Skeletal muscle satellite cell (primary cell): ENCODE results near the gene ZNF213.

ENCODE experiments used
- H3K27me3 ChIP-seq: 2 replicates; pipeline ENCODE4 v1.7.0; 2013; ENCODE audit warnings: low read length; ENCODE audit not compliant: control insufficient read depth, insufficient read depth
- H3K36me3 ChIP-seq: 2 replicates; pipeline ENCODE4 v1.7.0; 2013; ENCODE audit warnings: mild to moderate bottlenecking, control low read depth, low read length; ENCODE audit not compliant: insufficient read depth
- H3K4me1 ChIP-seq: 2 replicates; pipeline ENCODE4 v1.7.0; 2013; ENCODE audit warnings: low read length; ENCODE audit not compliant: control insufficient read depth, insufficient read depth
- H3K4me2 ChIP-seq: 2 replicates; pipeline ENCODE4 v1.7.0; 2013; ENCODE audit warnings: mild to moderate bottlenecking, low read length
- H3K4me3 ChIP-seq: 2 replicates; pipeline ENCODE4 v1.7.0; 2013; ENCODE audit warnings: low read length
- H3K9ac ChIP-seq: 2 replicates; pipeline ENCODE4 v1.7.0; 2013; ENCODE audit warnings: mild to moderate bottlenecking, low read depth, low read length, moderate library complexity
- H3K9me3 ChIP-seq: replicated peaks from 2 replicates; pipeline ENCODE4 v1.7.0; 2013; ENCODE audit warnings: mild to moderate bottlenecking, control low read depth, low read length

The ZNF213 gene

DNA sequence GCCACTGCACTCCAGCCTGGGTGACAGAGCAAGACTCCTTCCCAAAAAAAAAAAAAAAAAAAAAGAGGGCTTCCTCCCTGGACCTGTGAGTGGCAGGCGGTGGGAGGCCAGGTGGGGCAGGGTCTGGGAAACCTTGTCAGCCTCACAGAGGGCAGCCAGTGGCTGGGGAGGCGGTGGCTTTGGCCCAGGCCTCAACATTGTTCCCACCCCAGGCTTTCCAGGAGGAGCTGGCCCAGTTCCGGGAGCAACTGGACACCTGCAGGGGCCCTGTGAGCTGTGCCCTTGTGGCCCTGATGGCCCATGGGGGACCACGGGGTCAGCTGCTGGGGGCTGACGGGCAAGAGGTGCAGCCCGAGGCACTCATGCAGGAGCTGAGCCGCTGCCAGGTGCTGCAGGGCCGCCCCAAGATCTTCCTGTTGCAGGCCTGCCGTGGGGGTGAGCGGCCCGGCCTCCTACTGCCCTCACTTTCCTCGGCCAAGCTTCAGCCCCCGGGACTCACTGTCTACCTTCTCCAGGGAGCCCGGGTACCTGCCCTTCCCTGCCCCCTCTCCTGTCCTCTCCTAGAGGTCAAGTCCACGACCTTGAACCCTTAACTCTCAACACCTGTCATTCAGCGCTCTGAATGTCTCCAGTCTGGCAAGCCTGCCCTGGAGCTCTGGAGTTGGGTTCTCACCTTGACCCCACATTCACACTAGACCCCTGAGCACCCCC is 12.4 kb downstream of the ZNF213 start:
- H3K9me3 ChIP-seq, result no peaks in the 10 kb centered on the region
- peaks cover 7% of the 10 kb centered on the region for H3K36me3 ChIP-seq
- H3K27me3 ChIP-seq, result no peaks in the 10 kb centered on the region
- peaks cover 15% of the 10 kb centered on the region for H3K4me1 ChIP-seq
- H3K9ac ChIP-seq, result no peak overlapping the region
- no peak overlapping the region for H3K4me3 ChIP-seq
- H3K4me2 ChIP-seq, result no peak overlapping the region

DNA sequence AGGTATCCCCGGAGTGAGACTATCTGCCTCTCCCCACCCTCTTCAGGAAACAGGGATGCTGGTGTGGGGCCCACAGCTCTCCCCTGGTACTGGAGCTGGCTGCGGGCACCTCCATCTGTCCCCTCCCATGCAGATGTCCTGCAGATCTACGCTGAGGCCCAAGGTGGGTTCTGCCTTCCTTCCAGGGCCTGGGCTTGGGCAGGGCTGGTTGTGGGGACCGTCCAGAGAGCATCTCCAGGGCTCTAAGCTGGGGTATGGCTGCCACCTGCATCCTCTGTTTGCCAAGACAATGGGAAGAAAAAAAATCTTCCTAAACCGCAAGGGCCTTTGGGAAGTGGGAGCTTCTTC is 12.9 kb downstream of the ZNF213 start:
- H3K4me3 ChIP-seq, result no peak overlapping the region
- H3K9me3 ChIP-seq, result no peaks in the 10 kb centered on the region
- H3K4me1 ChIP-seq, result peaks cover 15% of the 10 kb centered on the region
- no peaks in the 10 kb centered on the region for H3K27me3 ChIP-seq
- H3K4me2 ChIP-seq, result no peak overlapping the region
- peaks cover 2% of the 10 kb centered on the region for H3K36me3 ChIP-seq
- H3K9ac ChIP-seq, result no peak overlapping the region

DNA sequence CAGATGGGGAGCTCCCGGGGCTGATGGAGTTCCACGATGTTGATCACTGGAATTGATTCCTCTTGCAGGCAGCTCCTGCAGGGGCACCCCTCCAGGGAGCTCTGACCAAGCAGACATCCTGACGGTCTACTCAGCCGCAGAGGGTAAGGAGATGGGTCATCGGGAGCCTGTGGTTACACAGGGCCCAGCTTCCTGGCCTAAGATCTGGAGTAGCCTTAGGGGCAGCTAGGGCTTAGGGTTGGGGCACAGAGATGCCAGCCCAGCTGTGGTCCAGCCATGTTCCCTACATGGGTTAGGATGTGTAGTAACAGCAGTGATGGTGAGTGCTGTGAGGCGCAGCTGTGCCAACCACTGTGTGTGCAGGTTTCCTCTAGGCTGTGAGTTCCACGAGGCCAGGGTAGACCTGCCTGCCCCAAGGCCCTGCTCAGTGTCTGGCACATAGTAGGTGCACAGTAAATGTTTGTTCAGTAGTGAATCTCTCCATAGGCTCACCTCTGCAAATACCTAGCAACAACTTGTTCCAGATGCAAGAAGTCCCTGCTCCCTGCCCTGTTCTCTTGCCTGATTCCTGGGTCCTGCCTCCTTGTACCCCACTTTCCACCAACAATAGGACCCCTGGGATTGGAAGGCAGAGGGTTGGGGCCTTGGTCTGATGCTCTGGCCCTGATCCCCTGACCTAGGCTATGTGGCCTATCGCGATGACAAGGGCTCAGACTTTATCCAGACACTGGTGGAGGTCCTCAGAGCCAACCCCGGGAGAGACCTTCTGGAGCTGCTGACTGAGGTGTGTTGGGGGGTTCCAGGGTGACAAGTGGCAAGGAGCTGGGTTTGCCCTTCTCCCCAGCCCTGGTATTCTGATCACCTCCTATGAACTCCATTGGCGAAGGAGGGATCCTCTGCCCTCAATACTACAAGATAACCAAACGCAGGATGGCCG is 13.7 kb downstream of the ZNF213 start:
- Histone ChIP-seq H3K27me3 (no peaks in the 10 kb centered on the region), H3K4me1 (peaks cover 15% of the 10 kb centered on the region), H3K9me3 (no peaks in the 10 kb centered on the region), H3K36me3 (no peaks in the 10 kb centered on the region), H3K4me2 (no peak overlapping the region), H3K9ac (no peak overlapping the region), H3K4me3 (no peak overlapping the region)

DNA sequence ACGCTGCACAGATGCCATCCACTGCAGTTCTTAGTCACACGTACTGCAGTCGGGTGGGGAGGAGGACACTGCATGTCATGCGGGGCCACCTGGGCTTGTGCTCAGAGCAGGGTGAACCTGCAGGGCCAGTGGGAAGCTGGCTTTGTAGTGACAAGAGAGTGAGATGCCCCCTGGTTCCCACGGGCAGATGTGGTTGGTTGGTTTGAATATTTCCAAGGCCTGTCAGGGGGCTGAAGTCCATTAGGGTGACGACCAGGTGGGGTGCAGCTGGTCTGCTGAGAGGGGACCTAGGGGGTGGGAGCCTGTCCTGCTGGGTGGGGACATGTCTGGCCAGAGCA is 14.3 kb downstream of the ZNF213 start:
- peak overlapping the region; percentile 93 for H3K9ac ChIP-seq

DNA sequence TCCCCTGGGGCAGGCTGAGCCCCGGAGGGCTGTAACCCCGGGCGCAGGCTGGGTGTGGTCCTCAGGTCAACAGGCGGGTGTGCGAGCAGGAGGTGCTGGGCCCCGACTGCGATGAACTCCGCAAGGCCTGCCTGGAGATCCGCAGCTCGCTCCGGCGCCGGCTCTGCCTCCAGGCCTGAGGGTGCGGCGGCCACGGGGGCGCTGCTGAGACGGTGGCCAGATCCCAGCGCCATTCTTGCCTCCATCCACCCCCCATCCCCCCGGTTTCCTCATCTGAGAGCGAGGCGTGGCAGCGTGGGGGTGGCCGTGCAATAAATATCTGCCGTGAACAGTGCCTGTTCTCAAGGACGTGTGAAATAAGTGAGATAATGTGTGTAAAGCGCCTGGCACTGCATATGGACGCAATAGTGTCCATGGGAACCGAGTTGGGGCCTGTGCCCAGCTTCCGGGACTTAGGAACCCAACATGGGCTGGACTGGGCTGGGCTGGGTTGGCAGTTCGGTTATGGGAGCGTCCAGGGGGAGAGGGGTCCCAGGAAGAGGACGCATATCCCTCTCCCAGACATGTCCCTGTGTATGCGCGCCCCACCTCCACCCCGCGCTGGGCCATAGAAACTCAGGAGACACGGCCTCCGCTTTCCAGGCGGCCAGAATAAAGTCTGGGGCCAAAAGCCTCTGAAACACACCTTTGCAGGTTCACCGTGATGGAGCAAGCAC is 15.0 kb downstream of the ZNF213 start:
- Histone ChIP-seq H3K9ac (peak overlapping the region; percentile 93), H3K36me3 (no peaks in the 10 kb centered on the region), H3K9me3 (no peaks in the 10 kb centered on the region), H3K4me1 (peaks cover 15% of the 10 kb centered on the region), H3K4me3 (peak overlapping the region; percentile 90), H3K4me2 (peak overlapping the region; percentile 100), H3K27me3 (no peaks in the 10 kb centered on the region)

More for the DNA sequence above, 14.3 kb downstream of the ZNF213 start:
- Histone ChIP-seq H3K4me3 (peak overlapping the region; percentile 90), H3K27me3 (no peaks in the 10 kb centered on the region), H3K4me1 (peaks cover 15% of the 10 kb centered on the region), H3K9me3 (no peaks in the 10 kb centered on the region), H3K36me3 (no peaks in the 10 kb centered on the region), H3K4me2 (peak overlapping the region; percentile 100)

DNA sequence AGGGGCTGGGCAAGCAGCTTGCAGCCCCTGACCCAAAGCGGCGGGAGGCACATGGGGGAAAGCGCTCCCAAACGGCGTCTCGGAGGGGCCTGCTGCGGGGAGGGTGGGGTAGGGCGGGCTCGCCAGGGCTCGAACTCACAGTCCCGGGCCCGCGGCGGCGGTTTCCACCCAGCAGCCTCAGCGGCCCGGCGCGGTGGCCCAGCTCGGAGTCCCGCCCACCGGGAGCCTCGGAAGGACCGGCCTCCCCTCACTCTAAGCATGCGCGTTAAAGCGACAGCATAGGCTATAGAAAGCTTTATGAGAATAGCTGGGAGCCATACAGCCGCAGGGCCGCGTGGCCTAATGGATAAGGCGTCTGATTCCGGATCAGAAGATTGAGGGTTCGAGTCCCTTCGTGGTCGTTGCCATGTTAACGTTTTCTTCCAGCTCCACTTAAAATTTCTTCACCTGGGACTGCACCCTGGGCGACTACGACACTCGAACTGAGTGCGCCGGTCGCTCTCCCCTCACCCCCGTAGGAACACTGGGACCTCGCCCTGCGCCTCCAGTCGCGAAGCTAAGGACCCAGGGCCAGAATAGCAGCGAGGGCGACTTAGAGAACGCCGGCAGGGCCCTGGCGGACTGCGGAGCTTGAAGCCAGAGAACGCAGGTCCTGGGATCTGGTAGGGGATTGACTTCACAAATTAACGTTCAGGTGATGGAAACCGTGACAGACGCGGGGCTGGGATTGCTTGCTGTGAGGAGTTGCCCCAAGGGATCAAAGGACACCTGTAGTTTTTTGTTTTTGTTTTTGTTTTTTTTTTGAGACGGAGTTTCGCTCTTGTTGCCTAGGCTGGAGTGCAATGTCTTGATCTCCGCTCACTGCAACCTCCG is 15.8 kb downstream of the ZNF213 start:
- H3K27me3 ChIP-seq, result no peaks in the 10 kb centered on the region
- H3K4me3 ChIP-seq, result peak overlapping the region; percentile 90
- H3K9me3 ChIP-seq, result no peaks in the 10 kb centered on the region
- H3K4me1 ChIP-seq, result peaks cover 15% of the 10 kb centered on the region
- H3K4me2 ChIP-seq, result peak overlapping the region; percentile 100
- no peaks in the 10 kb centered on the region for H3K36me3 ChIP-seq
- peak overlapping the region; percentile 93 for H3K9ac ChIP-seq

DNA sequence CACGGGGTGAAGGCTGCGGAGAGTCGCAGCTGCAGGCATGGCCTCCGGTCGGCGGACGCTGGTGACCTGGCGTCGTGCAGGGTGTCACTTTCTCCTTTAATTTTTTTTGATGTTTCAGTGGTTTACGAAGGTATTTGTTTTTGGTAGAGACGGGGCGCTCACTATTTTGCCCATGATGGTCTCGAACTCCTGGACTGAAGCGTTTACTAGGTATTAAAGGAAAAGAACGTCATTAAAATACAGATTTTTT is 17.1 kb downstream of the ZNF213 start:
- H3K4me2 ChIP-seq, result peak overlapping the region; percentile 84
- peak overlapping the region; percentile 71 for H3K4me3 ChIP-seq
- no peaks in the 10 kb centered on the region for H3K9me3 ChIP-seq
- H3K4me1 ChIP-seq, result peaks cover 15% of the 10 kb centered on the region
- H3K36me3 ChIP-seq, result no peaks in the 10 kb centered on the region
- no peak overlapping the region for H3K9ac ChIP-seq
- H3K27me3 ChIP-seq, result no peaks in the 10 kb centered on the region

DNA sequence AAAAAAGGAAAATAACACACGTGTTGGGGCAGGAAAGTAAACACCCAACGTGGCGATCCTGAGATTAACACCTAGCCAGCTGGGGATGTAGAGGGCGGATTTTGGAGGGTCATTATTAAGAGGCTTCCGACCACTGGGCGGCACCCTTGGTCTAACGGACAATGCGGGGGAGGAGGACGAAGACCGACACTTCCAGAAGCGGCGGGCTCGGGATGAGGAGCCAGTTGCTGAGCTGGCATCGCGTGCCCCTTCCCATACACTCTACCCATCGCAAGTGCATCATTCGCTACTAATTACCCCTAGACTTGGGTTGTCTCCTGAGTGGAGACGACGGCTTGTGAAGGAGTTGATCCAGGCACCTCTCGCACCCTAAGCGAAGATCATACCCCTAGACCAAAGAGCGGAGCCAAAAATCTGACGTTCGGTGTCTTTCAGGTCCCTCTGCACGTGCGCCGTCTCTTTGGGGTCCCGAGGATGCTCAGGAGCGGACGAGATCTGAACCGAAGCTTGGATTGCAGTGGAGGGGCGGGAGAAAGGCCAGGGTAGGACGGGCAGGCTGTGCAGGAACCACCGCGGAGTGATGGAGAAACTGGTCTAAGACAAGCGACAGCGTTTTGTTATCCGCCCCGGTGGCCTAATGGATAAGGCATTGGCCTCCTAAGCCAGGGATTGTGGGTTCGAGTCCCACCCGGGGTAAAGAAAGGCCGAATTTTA is 17.6 kb downstream of the ZNF213 start:
- Histone ChIP-seq H3K9me3 (no peaks in the 10 kb centered on the region), H3K36me3 (no peaks in the 10 kb centered on the region), H3K4me1 (peaks cover 15% of the 10 kb centered on the region), H3K9ac (peak overlapping the region; percentile 23), H3K27me3 (no peaks in the 10 kb centered on the region), H3K4me2 (peak overlapping the region; percentile 84), H3K4me3 (peak overlapping the region; percentile 71)

DNA sequence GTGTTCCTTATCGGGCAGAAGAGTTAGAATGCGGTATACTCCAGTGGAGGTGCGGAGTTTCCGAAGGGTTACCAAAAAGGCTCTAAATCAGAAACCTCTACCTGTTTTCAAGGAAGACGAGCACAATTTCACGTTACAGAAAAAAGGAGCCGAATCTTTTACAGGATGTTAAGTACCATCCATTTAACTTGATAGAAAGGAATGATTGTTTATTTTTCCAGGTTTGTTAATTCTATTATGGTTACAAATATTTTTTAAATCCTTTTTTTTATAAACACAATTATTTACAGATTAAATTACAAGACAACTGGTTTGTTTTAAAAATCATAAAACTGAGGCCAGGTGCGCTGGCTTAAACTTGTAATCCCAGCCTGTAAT is 18.2 kb downstream of the ZNF213 start:
- no peak overlapping the region for H3K9ac ChIP-seq
- no peaks in the 10 kb centered on the region for H3K9me3 ChIP-seq
- no peaks in the 10 kb centered on the region for H3K27me3 ChIP-seq
- H3K4me3 ChIP-seq, result no peak overlapping the region
- H3K4me1 ChIP-seq, result peaks cover 19% of the 10 kb centered on the region
- no peak overlapping the region for H3K4me2 ChIP-seq
- H3K36me3 ChIP-seq, result no peaks in the 10 kb centered on the region

DNA sequence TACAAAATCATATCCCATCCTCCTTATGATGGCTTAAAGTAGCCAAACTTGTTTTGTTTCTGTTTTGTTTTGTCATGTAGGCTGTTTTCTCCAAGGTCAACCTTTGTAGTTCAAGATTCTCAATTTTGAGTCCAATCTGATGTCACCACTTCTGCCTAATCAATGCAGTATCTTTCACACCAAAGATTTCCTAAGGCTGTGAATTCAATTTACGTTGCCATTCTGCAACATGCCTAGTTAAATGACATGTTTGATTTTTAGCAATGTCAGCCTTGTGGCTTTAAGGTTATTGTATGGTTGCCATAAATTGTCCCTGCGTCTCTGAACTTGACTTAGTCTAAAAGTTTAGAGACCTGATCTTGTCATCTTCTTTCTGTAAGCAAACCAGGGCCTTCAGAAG is 20.4 kb downstream of the ZNF213 start:
- Histone ChIP-seq H3K4me2 (no peak overlapping the region), H3K36me3 (no peaks in the 10 kb centered on the region), H3K9me3 (no peaks in the 10 kb centered on the region), H3K4me1 (peaks cover 15% of the 10 kb centered on the region), H3K27me3 (no peaks in the 10 kb centered on the region), H3K9ac (no peak overlapping the region), H3K4me3 (no peak overlapping the region)
